IPS DF 4.7 (cell line): ENCODE results near the gene SNX25.

Experiments
- DNase-seq: peaks from one replicate; pipeline ENCODE4 v3.0.0-alpha.2; 2013; ENCODE audit warnings: low spot score; ENCODE audit errors: extremely low read depth

The SNX25 gene

GRCh38 chr4:185259719-185260118, 50.3 kb downstream of the SNX25 start:
- DNase-seq = no peak

GRCh38 chr4:185261946-185262345, 52.5 kb downstream of the SNX25 start:
- DNase-seq = no peak

- no peak for DNase-seq
Observed at GRCh38 chr4:185263419-185263818, 54.0 kb downstream of the SNX25 start.

- no peak for DNase-seq
Observed at GRCh38 chr4:185265942-185266341, 56.5 kb downstream of the SNX25 start.

GRCh38 chr4:185269286-185269685, 59.9 kb downstream of the SNX25 start:
- no peak for DNase-seq

- no peak for DNase-seq
Observed at GRCh38 chr4:185270037-185270436, 60.6 kb downstream of the SNX25 start.

- no peak for DNase-seq
Observed at GRCh38 chr4:185270885-185271284, 61.5 kb downstream of the SNX25 start.

GRCh38 chr4:185272245-185272644, 62.8 kb downstream of the SNX25 start:
- no peak for DNase-seq

- DNase-seq = no peak
Observed at GRCh38 chr4:185275501-185275900, 66.1 kb downstream of the SNX25 start.

GRCh38 chr4:185276036-185276435, 66.6 kb downstream of the SNX25 start:
- DNase-seq = no peak

GRCh38 chr4:185278716-185279115, 69.3 kb downstream of the SNX25 start:
- DNase-seq = no peak

GRCh38 chr4:185280608-185281007, 71.2 kb downstream of the SNX25 start:
- no peak for DNase-seq

GRCh38 chr4:185282968-185283367, 73.6 kb downstream of the SNX25 start:
- DNase-seq = no peak

GRCh38 chr4:185283723-185284122, 74.3 kb downstream of the SNX25 start:
- no peak for DNase-seq

GRCh38 chr4:185285632-185286393, 76.4 kb downstream of the SNX25 start:
- DNase-seq = no peak

GRCh38 chr4:185286571-185286970, 77.2 kb downstream of the SNX25 start:
- no peak for DNase-seq

- DNase-seq = no peak
Observed at GRCh38 chr4:185287031-185287430, 77.6 kb downstream of the SNX25 start.

GRCh38 chr4:185290018-185290607, 80.7 kb downstream of the SNX25 start:
- DNase-seq = no peak

GRCh38 chr4:185290656-185291055, 81.3 kb downstream of the SNX25 start:
- no peak for DNase-seq

- no peak for DNase-seq
Observed at GRCh38 chr4:185293202-185293601, 83.8 kb downstream of the SNX25 start.

GRCh38 chr4:185296665-185297460, 87.5 kb downstream of the SNX25 start:
- no peak for DNase-seq

- no peak for DNase-seq
Observed at GRCh38 chr4:185298728-185299430, 89.5 kb downstream of the SNX25 start.
